Stimulated activated naive B cell treated with anti-CD40 and anti-IgM and Interleukin-4, amounts not matched to agents 10 μg/mL and 1 μg/mL and 100 μg/mL, for 72 hours (primary cell): ENCODE results near the gene LTB4R.

Experiments used
- ATAC-seq, 2 donors: fragments of 150-1000 bp; cut with Tn5 transposase; replicated peaks; 2 replicates each; pipeline ENCODE4 v1.10.0; 2021; ENCODE audit warnings: moderate library complexity in 1 of 2
- DNase-seq: peaks from one replicate; pipeline ENCODE4 v3.0.0; 2021
- H3K27ac Mint-ChIP-seq: one replicate; pipeline ENCODE4 v1.8.0; 2022; ENCODE audit warnings: mild to moderate bottlenecking, mixed read lengths
- H3K27me3 Mint-ChIP-seq, 2 donors: one replicate each; pipeline ENCODE4 v1.8.0; 2022; ENCODE audit warnings: mixed read lengths in 2 of 2
- H3K36me3 Mint-ChIP-seq, 2 donors: one replicate each; pipeline ENCODE4 v1.8.0; 2022; ENCODE audit warnings: mixed read lengths in 2 of 2, mild to moderate bottlenecking in 1 of 2
- H3K4me1 Mint-ChIP-seq, 2 donors: one replicate each; pipeline ENCODE4 v1.8.0; 2022; ENCODE audit warnings: mixed read lengths in 2 of 2, mild to moderate bottlenecking in 1 of 2
- H3K4me3 Mint-ChIP-seq, 2 donors: one replicate each; pipeline ENCODE4 v1.8.0; 2022; ENCODE audit warnings: mild to moderate bottlenecking in 2 of 2, mixed read lengths in 2 of 2, moderate library complexity in 1 of 2
- H3K9me3 Mint-ChIP-seq, 2 donors: one replicate each; pipeline ENCODE4 v1.8.0; 2022; ENCODE audit warnings: mixed read lengths in 2 of 2, mild to moderate bottlenecking in 1 of 2

The LTB4R gene

DNA sequence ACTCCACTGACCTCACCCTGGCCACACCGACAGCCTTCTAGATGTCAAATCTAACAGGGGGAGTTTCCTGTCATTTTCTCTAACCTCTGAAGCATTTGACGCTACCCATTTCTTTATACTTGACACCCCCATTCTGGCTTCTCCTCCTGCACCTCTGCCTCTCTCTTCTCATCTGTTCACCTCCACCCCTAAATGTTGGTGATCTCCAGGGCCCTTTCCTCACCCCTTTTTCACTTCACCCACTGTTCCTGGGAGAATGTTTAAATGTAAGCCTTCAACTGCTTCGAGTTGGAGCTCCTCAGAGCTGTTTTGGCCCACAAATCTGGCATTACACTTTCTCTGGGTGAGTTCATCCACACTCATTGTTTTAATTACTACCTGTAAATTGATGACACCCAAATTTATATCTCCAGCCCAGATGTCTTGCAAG, 39.5 kb upstream of the LTB4R start:
- DNase-seq (no peak), ATAC-seq (no peak)
- H3K4me1 Mint-ChIP-seq: peaks cover 38 to 54% of the 10 kb centered on the region in 2 donors
- H3K4me3 Mint-ChIP-seq: peak overlapping the region; percentile 93 to 95
- peak overlapping the region; percentile 92 for H3K27ac Mint-ChIP-seq
- H3K27me3 Mint-ChIP-seq: no peaks in the 10 kb centered on the region
- peaks cover 17 to 25% of the 10 kb centered on the region in 2 donors for H3K36me3 Mint-ChIP-seq
- no peaks in the 10 kb centered on the region for H3K9me3 Mint-ChIP-seq

GRCh38 chr14:24272467-24272866, 38.8 kb upstream of the LTB4R start:
- Mint-ChIP-seq H3K4me3 (peak overlapping the region; percentile 26 to 27), H3K9me3 (no peaks in the 10 kb centered on the region), H3K4me1 (peaks cover 40 to 60% of the 10 kb centered on the region in 2 donors), H3K27ac (peak overlapping the region; percentile 92), H3K36me3 (peaks cover 11 to 23% of the 10 kb centered on the region in 2 donors), H3K27me3 (no peaks in the 10 kb centered on the region)
- ATAC-seq (no peak), DNase-seq (no peak)

DNA sequence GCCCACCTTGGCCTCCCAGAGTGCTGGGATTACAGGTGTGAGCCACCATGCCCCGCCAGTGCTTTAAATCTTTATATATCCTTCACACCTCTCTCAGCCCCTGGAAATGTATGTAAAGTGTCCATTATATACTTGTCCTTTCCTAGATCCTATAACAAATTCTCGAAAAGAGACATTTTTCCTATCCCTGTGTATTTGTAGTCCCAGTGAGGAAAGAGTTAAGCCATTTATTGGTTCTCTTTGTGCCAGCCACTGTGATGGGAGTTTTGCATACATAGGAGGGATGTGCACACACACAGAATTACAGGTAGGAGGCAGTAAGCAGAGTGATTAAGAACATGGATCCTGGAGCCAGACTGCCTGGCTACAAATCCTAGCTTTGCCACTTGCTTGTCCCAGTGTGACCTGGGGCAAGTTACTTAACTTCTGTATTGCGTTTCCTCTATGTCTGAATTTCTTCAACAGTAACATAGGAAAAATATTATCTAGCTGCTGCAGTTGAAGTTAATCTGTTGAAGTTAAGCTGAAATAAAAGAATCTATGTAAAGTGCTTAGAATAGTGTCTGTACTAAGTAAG, 37.8 kb upstream of the LTB4R start:
- no peak overlapping the region for H3K4me3 Mint-ChIP-seq
- no peak for DNase-seq
- H3K36me3 Mint-ChIP-seq: peaks cover 13 to 24% of the 10 kb centered on the region in 2 donors
- H3K27ac Mint-ChIP-seq: peak overlapping the region; percentile 77
- ATAC-seq: no peak
- peaks cover 51 to 71% of the 10 kb centered on the region in 2 donors for H3K4me1 Mint-ChIP-seq
- no peaks in the 10 kb centered on the region for H3K27me3 Mint-ChIP-seq
- peaks cover 5% of the 10 kb centered on the region in 2 donors for H3K9me3 Mint-ChIP-seq

DNA sequence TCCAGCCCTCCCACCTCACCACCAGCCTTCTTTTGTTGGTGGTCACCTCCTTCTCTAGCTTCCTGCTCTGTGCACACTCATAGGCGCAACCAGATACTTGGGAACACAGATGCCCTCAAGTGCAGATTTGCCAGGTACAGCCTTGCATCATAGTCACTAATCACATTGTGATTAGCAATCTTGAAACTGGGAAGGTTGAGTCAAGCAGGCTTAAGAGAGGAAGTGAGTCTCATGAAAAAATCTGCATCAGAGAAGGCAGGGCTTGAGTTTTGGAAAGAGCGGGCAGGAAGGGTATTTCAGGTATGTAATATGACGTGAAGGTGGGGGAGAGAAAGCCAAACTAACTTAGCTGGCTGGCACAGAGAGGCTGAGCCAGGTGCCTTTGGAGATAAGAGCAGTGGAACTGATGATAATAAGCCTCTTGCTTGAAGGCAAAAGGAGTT, 37.2 kb upstream of the LTB4R start:
- Mint-ChIP-seq H3K27ac (peak overlapping the region; percentile 77), H3K4me3 (peak overlapping the region; percentile 22 to 25), H3K9me3 (peaks cover 7 to 8% of the 10 kb centered on the region in 2 donors), H3K4me1 (peaks cover 55 to 77% of the 10 kb centered on the region in 2 donors), H3K36me3 (peaks cover 13 to 22% of the 10 kb centered on the region in 2 donors), H3K27me3 (no peaks in the 10 kb centered on the region)
- DNase-seq: peak; percentile 66
- peak; percentile 67 to 72 for ATAC-seq

DNA sequence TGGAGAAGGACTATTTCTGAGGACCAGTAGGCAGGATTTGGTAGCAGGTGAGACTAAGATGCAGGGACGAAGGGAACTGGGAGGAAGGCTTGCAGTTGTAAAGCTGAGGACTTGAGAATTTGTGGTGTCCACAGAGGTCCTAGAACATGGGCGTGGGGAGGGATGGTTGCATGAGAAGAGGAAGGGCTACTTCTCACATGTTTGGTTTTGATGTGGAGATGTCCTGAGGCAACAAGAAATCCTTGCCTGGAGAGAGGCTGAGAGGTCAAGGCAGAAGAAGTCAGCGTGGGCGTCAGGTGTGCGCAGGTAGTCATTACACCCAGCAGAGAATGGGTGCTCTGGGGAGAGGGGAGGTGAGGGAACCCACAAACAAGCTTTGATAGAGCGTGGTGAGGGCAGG, 34.2 kb upstream of the LTB4R start:
- H3K27me3 Mint-ChIP-seq: no peaks in the 10 kb centered on the region
- H3K9me3 Mint-ChIP-seq: peaks cover 7 to 8% of the 10 kb centered on the region in 2 donors
- H3K27ac Mint-ChIP-seq: peak overlapping the region; percentile 81
- H3K36me3 Mint-ChIP-seq: peaks cover 8 to 18% of the 10 kb centered on the region in 2 donors
- DNase-seq (no peak), ATAC-seq (no peak)
- H3K4me3 Mint-ChIP-seq: peak overlapping the region; percentile 2 to 39
- H3K4me1 Mint-ChIP-seq: peaks cover 73 to 93% of the 10 kb centered on the region in 2 donors

DNA sequence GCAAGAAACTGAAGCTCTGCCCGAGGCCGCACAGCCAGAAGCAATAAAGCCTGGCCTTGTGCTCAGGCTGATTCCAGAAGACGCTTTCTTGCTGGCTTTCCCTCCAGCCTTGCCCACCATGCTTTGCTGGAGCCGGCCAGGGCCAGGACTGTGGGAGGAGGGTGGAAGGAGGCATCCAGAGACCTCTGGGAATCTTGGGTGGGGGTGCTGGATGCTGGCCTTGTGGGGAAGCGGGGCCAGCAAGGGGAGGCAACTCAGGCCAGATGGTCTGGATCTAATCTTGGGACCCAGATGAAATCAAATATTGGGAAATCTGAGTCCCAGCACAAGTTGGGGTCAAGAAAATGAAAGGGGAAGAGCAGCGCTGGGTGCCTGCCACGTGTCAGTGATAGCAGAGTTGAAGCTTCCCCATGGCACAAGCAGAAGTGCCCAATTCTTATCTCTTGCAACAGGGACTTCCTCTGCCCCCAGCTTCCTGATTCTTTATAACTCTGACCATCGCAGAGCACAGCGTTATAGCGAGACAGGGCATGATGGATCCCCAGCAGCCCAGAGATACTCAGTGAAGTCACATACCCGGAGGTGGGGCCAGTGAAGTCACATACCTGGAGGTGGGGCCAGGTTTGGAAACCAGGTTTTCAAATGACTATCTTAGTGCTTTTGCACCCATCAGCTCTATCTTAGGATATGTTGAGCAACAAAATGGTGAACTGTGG, 33.5 kb upstream of the LTB4R start:
- Mint-ChIP-seq H3K27ac (peak overlapping the region; percentile 81), H3K9me3 (peaks cover 7 to 8% of the 10 kb centered on the region in 2 donors), H3K27me3 (no peaks in the 10 kb centered on the region), H3K4me1 (peaks cover 70 to 93% of the 10 kb centered on the region in 2 donors), H3K36me3 (peaks cover 8 to 15% of the 10 kb centered on the region in 2 donors), H3K4me3 (peak overlapping the region; percentile 18 to 22)
- peak; percentile 21 for DNase-seq
- peak; percentile 9 to 13 for ATAC-seq

- ATAC-seq (no peak), DNase-seq (no peak)
- H3K4me3 Mint-ChIP-seq: peak overlapping the region in 1 of 2 donors; percentile 0
- H3K4me1 Mint-ChIP-seq: peaks cover 65 to 87% of the 10 kb centered on the region in 2 donors
- peak overlapping the region; percentile 81 for H3K27ac Mint-ChIP-seq
- H3K27me3 Mint-ChIP-seq: no peaks in the 10 kb centered on the region
- peaks cover 8 to 15% of the 10 kb centered on the region in 2 donors for H3K36me3 Mint-ChIP-seq
- peaks cover 7 to 8% of the 10 kb centered on the region in 2 donors for H3K9me3 Mint-ChIP-seq
Observed at GRCh38 chr14:24278424-24278823, 32.9 kb upstream of the LTB4R start.

DNA sequence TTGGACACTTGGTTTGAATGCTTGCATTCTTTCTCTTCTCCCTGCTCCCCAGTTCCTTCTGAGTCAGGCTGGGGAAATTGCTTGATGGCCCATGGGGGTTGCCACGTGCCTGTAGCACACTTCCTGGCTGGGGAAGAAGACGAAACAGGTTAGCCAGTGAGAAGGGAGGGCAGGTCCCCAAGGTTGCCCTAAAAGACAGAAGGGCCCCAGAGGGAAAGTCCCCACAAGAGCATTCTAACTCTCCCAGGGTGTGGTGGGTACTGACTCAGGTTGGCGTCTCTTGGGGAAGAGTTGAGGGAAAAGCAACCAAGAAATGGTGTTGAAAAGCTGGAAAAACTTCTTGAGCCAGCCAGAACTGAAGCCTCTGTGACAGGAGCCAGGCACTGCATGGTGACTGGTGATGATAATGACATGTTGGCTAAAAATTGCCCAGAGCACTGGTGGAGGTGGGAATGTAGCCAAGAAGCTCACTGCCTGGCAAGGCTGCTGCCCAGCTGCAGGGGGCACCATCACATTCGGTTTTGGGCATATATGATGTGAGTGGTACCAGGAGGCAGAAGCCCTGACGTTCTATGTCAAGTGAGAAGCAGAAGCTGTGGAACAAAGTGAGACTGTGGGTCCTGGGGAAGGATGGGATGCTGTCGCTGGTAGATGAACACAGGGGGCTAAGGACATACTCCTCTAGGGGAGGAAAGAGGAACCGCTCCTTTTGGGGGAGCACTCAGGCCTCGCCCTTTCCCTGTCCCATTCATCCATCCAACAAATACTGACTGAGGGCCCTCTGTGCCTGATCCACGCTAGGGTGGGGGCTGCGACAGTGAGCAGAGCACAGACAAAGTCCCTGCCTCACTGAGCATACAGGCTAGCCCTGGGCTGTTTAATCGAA, 31.8 kb upstream of the LTB4R start:
- ATAC-seq: peak; percentile 89
- Mint-ChIP-seq H3K9me3 (peaks cover 7 to 8% of the 10 kb centered on the region in 2 donors), H3K4me3 (peak overlapping the region; percentile 8 to 36), H3K4me1 (peaks cover 62 to 76% of the 10 kb centered on the region in 2 donors), H3K27me3 (no peaks in the 10 kb centered on the region), H3K27ac (peak overlapping the region; percentile 81), H3K36me3 (peaks cover 8 to 15% of the 10 kb centered on the region in 2 donors)
- peak; percentile 67 for DNase-seq

DNA sequence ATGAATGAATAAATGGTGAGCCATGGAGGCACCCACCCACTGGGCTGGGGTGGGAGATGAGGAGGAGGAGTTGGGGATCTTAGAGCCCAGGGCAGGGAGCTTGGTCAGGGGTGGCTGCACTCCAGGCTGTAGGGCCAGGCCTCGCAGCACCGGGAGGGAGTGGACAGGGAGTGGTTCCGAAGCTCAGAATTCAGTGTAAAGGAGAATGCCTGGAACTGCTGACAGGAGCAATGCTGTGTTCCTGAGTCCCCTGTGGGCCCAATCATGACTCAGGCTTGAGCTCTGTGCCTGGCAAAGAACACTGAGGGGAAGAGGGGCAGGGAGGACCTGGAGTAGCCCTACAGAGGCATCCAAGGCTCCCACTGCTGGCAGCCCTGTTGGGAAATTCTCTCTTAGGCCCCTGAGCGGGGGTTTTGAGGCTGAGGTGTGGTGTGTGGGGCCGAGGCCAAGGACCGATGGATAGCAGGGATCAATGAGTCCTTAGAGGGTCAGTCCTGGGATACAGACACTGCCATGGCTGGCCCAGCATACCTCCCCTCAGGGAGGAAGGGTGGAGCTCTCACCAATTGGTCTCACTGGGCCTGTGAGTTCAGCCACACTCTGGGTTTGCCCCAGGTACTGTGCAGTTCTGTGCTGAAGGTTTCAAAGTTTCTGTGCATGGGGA, 30.4 kb upstream of the LTB4R start:
- H3K27me3 Mint-ChIP-seq: no peaks in the 10 kb centered on the region
- peaks cover 7 to 8% of the 10 kb centered on the region in 2 donors for H3K9me3 Mint-ChIP-seq
- no peak for ATAC-seq
- H3K27ac Mint-ChIP-seq: peak overlapping the region; percentile 91
- no peak overlapping the region for H3K4me3 Mint-ChIP-seq
- DNase-seq: no peak
- peaks cover 9 to 15% of the 10 kb centered on the region in 2 donors for H3K36me3 Mint-ChIP-seq
- peaks cover 56 to 72% of the 10 kb centered on the region in 2 donors for H3K4me1 Mint-ChIP-seq

GRCh38 chr14:24281636-24282035, 29.7 kb upstream of the LTB4R start:
- Mint-ChIP-seq H3K9me3 (peaks cover 7 to 8% of the 10 kb centered on the region in 2 donors), H3K27ac (no peak overlapping the region), H3K4me3 (no peak overlapping the region), H3K4me1 (peaks cover 54 to 69% of the 10 kb centered on the region in 2 donors), H3K36me3 (peaks cover 12 to 15% of the 10 kb centered on the region in 2 donors), H3K27me3 (no peaks in the 10 kb centered on the region)
- ATAC-seq (no peak), DNase-seq (no peak)

DNA sequence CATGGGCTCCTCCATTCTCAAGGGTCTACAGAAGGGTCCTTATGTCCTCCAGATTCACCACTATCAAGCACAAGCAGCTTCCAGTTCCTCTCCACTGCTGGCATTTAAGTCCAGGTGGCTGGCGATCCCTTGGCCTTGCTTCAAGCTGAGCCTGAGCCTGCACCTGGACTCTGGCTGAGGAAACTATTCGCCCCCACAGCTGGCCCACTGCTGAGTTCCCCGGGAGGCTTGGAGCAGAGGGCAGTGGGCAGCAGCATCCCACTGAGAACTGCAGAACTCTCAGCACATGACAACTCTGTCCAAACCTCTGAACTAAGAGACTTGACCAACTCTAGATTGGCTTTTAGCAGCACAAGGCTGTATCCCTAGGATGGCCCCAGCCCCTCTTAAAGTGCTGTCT, 28.6 kb upstream of the LTB4R start:
- H3K4me1 Mint-ChIP-seq: peaks cover 47 to 63% of the 10 kb centered on the region in 2 donors
- H3K9me3 Mint-ChIP-seq: peaks cover 7 to 8% of the 10 kb centered on the region in 2 donors
- ATAC-seq (no peak), DNase-seq (no peak)
- H3K4me3 Mint-ChIP-seq: no peak overlapping the region
- no peaks in the 10 kb centered on the region for H3K27me3 Mint-ChIP-seq
- H3K36me3 Mint-ChIP-seq: peaks cover 12 to 13% of the 10 kb centered on the region in 2 donors
- H3K27ac Mint-ChIP-seq: no peak overlapping the region

DNA sequence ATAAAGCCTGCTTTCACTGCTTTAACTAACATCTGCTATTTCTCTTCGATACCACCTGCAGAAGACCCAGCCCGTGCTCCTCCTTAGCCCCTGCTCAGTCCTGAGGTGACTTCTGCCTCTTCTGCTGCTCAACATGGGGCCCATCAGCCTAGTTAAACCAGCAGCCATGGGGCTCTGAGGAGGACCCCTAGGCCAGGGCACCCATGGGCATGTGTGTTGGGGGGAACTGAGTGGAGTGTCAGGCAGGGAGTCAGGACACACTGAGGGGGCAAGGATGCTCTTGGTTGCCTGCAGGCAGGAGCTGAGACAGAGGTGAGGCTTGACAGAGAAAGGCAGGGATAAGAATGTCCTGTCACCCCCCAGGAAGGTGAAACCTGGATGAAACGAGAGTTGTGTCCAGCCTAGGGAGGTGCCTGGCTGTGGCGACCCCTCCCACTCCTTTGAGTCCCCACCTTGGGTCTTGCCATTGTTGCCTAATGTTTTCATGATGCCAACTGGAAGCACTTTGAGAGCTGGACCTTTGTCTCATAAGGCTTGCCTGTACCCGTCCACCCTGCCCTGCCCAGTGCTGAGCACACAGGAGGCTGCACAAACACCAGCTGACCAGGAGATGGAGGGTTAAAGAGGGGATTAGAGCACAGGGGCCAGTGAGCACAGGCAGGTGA, 27.4 kb upstream of the LTB4R start:
- Mint-ChIP-seq H3K27me3 (no peaks in the 10 kb centered on the region), H3K9me3 (no peaks in the 10 kb centered on the region), H3K36me3 (peaks cover 4 to 9% of the 10 kb centered on the region in 2 donors), H3K4me3 (no peak overlapping the region), H3K4me1 (peaks cover 41 to 60% of the 10 kb centered on the region in 2 donors), H3K27ac (no peak overlapping the region)
- ATAC-seq (no peak), DNase-seq (no peak)

GRCh38 chr14:24284501-24285035, 26.7 kb upstream of the LTB4R start:
- Mint-ChIP-seq H3K4me3 (no peak overlapping the region), H3K36me3 (peaks cover 4 to 9% of the 10 kb centered on the region in 2 donors), H3K9me3 (no peaks in the 10 kb centered on the region), H3K27me3 (no peaks in the 10 kb centered on the region), H3K27ac (no peak overlapping the region), H3K4me1 (peaks cover 36 to 60% of the 10 kb centered on the region in 2 donors)
- ATAC-seq (no peak), DNase-seq (no peak)
